Measurements from ENCODE around the gene NEUROG1. TPM values are rescaled to one million over a fixed set of nuclear protein-coding genes. Genes with fewer than 3 reads are reported as not detected.

The NEUROG1 gene
- total RNA-seq, 2 experiments from 2014 or later = not detected

DNA sequence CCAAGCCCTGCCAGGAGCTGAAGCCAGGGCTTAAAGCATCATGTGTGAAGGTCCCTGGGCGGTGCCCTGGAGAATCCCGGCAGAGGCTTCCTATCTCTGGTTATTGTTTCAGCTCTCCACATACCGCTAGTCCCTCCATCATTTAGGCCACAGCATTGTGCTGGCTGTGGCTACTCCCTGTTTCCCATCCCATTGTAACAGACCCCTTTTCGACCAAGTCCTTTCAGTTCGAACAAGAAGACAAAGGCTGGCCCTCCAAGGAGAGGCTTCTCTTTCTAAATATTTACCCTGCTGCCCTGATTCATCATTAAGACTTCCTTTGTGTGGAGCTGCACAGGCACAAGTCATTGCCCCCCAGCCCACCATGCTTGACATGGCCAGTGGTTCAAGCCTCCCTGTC is 41.6 kb downstream of the NEUROG1 start:
- no peaks in the 10 kb centered on the region for H3K36me3 Mint-ChIP-seq (ENCODE audit: low read depth)
- TF ChIP-seq, protein P1, sequence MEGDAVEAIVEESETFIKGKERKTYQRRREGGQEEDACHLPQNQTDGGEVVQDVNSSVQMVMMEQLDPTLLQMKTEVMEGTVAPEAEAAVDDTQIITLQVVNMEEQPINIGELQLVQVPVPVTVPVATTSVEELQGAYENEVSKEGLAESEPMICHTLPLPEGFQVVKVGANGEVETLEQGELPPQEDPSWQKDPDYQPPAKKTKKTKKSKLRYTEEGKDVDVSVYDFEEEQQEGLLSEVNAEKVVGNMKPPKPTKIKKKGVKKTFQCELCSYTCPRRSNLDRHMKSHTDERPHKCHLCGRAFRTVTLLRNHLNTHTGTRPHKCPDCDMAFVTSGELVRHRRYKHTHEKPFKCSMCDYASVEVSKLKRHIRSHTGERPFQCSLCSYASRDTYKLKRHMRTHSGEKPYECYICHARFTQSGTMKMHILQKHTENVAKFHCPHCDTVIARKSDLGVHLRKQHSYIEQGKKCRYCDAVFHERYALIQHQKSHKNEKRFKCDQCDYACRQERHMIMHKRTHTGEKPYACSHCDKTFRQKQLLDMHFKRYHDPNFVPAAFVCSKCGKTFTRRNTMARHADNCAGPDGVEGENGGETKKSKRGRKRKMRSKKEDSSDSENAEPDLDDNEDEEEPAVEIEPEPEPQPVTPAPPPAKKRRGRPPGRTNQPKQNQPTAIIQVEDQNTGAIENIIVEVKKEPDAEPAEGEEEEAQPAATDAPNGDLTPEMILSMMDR (IDR thresholded peaks at IDR 0.05) = no peak
- intact Hi-C loops (cut with micrococcal nuclease) = no loop called here
- H3K9me3 Mint-ChIP-seq = no peaks in the 10 kb centered on the region
- CTCF ChIA-PET = interaction anchor here (1.1 to 1.3 kb wide), 2 partner anchors 28 kb away, joined by 3 to 4 read pairs; no protein-coding TSS in a partner anchor
- DNase-seq (no peak), ATAC-seq (no peak)
- POLR2A ChIA-PET = no interaction called here
- no peak overlapping the region for H3K27ac Mint-ChIP-seq
- H3K4me3 Mint-ChIP-seq = no peak overlapping the region
- peaks cover 5% of the 10 kb centered on the region for H3K4me1 Mint-ChIP-seq (ENCODE audit: low read depth)
- peaks cover 44% of the 10 kb centered on the region for H3K27me3 Mint-ChIP-seq

- Mint-ChIP-seq H3K36me3 (ENCODE audit: low read depth) (no peaks in the 10 kb centered on the region), H3K27me3 (peaks cover 48% of the 10 kb centered on the region), H3K9me3 (no peaks in the 10 kb centered on the region), H3K27ac (no peak overlapping the region), H3K4me1 (ENCODE audit: low read depth) (peaks cover 5% of the 10 kb centered on the region), H3K4me3 (no peak overlapping the region)
- TF ChIP-seq, protein P1 (IDR thresholded peaks at IDR 0.05) = no peak
- ATAC-seq (no peak), DNase-seq (no peak)
- intact Hi-C loops (cut with micrococcal nuclease) = no loop called here
- POLR2A ChIA-PET = no interaction called here
- CTCF ChIA-PET = interaction anchor here (1.3 kb wide), 1 partner anchor 27 kb away, joined by 3 read pairs; no protein-coding TSS in a partner anchor
These were observed 42.2 kb downstream of the NEUROG1 start for GRCh38 chr5:135493406-135494180.

- H3K27ac Mint-ChIP-seq = no peak overlapping the region
- peaks cover 58% of the 10 kb centered on the region for H3K27me3 Mint-ChIP-seq
- intact Hi-C loops (cut with micrococcal nuclease) = no loop called here
- ATAC-seq = no peak
- no peaks in the 10 kb centered on the region for H3K9me3 Mint-ChIP-seq
- peaks cover 7% of the 10 kb centered on the region for H3K4me1 Mint-ChIP-seq (ENCODE audit: low read depth)
- POLR2A ChIA-PET = interaction anchor here (0.6 kb wide), 1 partner anchor 894 kb away, joined by 3 read pairs; no protein-coding TSS in a partner anchor
- DNase-seq = no peak
- TF ChIP-seq, protein P1 (IDR thresholded peaks at IDR 0.05) = no peak
- no peaks in the 10 kb centered on the region for H3K36me3 Mint-ChIP-seq (ENCODE audit: low read depth)
- CTCF ChIA-PET = interaction anchor here (1.4 to 1.8 kb wide), 2 partner anchors 35 to 67 kb away, joined by 3 to 6 read pairs; no protein-coding TSS in a partner anchor
- no peak overlapping the region for H3K4me3 Mint-ChIP-seq
These were observed 43.5 kb downstream of the NEUROG1 start for GRCh38 chr5:135492319-135492626.

- Mint-ChIP-seq H3K27me3 (peaks cover 60% of the 10 kb centered on the region), H3K4me3 (no peak overlapping the region), H3K9me3 (no peaks in the 10 kb centered on the region), H3K36me3 (ENCODE audit: low read depth) (no peaks in the 10 kb centered on the region), H3K4me1 (ENCODE audit: low read depth) (peaks cover 7% of the 10 kb centered on the region), H3K27ac (no peak overlapping the region)
- DNase-seq (no peak), ATAC-seq (no peak)
- intact Hi-C loops (cut with micrococcal nuclease) = no loop called here
- TF ChIP-seq, protein P1 (IDR thresholded peaks at IDR 0.05) = no peak
- ChIA-PET CTCF (interaction anchor here (1.4 to 2.1 kb wide), 3 partner anchors 34 to 75 kb away, joined by 3 to 6 read pairs (median 6); no protein-coding TSS in a partner anchor), POLR2A (interaction anchor here (0.6 kb wide), 1 partner anchor 894 kb away, joined by 3 read pairs; no protein-coding TSS in a partner anchor)
These were observed 44.0 kb downstream of the NEUROG1 start for GRCh38 chr5:135491552-135492318.

Measured in activated CD8-positive, alpha-beta T cell treated with anti-CD3 and anti-CD28 coated beads for 36 hours (primary cell).